ENCODE results near the gene PDE8A.
"Not testable (repeated sequence)": the region's sequence is repeated elsewhere in the genome, so short reads cannot be mapped to it uniquely, and the experiment has no call there.

PDE8A gene

DNA sequence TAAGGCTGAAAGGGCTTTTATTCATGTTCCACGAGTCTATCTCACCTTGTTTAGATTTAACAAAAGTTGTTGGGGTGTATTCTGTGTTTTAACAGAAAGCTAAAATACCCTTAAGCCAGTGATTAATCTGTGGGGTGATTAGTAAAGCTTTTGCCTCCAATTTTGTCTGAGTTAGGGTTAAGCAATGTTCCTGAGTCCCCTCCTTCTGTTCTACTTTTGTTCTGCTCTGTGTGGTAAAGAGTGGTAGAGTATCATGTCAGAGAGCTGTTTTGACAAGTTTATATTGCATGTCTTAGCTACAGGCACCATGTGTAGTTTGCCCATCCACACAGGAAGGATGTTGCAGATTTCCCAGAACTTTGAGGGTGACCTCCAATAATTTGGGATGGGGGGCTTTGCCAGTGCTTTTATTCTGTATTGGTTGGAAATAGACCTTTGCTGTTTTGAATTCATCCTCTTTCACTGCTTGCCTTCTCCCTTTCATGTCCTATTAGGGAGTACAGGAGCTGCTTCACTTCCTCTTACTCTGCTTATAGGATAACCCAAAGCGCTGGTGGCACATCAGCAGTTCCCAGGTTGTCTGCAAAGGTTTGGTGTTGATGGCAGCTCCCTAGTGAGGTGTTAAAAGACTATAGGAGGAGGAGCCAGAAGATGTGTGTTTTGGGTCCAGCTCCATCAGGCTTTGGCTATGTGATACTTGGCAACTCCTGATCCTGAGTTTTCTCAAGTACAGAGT, 7.4 kb downstream of the PDE8A start:
- no peak for DNase-seq (ENCODE audit: low spot score)

DNA sequence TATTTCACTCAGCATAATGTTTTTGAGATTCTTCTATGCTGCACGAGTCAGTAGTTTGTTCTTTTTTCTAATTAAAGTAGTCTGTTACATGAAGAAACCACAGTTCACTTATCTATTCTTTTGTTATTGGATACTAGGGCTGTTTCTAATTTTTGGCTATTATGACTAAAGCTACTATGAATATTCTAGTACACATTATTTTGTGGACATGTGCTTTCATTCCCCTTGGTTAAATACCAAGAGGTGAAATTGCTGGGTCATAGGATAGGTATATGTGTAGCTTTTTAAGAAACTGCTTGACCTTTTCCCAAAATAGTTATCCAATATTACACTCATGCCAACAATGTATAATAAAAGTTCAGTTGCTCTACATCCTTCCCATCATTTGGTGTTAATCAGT, 8.9 kb downstream of the PDE8A start:
- DNase-seq (ENCODE audit: low spot score): no peak

DNA sequence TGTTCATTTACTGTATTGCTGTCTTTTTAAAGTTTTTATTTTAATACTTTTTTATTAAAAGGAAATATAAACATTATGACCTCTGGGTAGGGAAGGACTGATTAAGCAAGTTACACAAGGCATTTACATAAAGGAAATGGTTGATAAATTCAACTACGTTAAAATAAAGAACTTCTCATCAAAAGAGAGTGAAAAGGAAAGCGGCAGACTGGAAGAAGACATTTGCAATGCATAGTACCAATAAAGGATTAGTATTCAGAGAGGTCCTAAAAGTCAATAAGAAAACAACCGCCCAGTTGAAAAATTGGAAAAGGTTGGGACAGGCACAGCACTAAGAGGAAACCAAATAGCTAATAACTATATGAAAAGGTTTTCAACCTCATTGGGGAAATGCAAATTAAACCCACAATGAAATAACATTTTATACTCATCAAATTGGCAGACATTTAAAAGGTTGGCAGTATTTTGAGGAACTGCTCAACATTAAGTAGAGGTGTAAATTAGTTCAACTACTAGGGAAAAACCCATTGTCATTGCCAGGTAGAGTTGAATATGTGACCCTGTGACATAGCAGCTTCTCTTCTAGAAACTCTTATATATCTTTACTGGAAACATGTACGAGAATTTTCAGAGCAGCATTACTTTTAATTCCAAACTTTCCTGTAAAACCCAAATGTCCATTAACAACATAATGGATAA, 9.5 kb downstream of the PDE8A start:
- DNase-seq (ENCODE audit: low spot score): no peak

DNA sequence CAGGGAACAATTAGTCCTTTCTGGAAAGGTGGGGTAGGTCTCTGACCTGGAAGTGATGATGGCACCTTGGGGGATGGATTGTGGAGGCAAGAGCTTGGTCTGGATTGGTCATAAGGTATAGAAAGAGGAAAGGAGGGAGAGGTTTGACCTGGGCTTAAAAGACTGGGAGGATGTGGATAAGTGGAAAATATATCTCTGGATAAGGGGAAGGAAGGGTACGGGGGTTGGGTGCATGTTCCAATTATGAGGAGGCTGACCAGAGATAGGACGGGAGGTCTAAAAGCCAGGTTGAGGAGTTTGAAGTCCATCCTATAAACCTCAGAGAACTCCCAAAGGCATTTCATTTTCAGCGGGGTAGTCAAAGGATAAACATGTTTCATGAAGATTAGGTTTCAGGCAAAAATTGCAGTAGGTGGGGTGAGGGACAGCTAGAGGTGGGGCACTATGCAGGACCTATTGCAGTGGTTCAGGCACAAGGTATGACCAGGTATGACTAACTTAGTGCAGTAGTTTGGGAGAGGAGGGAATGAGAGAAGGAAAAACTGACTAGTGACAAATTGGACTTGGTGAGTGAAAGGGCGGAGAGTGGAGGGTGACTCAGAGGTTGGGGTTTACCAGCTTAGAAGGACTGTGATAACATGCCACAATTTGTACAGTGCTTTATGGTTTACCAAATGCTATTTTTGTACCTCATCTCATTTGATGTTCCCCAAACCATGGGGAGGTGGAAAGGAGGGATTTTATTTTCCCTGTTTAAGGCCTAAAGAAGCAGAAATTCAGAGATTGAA, 10.7 kb downstream of the PDE8A start:
- peak; percentile 65 for DNase-seq (ENCODE audit: low spot score)

DNA sequence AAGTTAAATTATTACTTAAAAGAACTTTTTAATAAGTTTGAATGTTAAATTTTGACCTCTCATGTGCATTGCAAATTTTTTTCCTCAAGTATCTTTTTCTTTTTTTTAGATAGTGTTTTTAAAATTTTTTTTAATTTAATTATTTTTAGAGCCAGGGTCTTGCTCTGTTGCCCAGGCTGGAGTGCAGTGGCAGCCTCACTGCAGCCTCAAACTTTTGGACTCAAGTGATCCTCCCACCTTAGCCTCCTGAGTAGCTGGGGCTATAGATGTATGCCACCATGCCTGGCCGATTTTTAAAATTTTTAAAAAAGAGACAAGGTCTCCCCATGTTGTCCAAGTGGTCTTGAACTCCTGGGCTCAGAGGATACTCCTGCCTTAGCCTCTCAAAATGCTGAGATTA, 14.4 kb downstream of the PDE8A start:
- DNase-seq (ENCODE audit: low spot score): no peak

DNA sequence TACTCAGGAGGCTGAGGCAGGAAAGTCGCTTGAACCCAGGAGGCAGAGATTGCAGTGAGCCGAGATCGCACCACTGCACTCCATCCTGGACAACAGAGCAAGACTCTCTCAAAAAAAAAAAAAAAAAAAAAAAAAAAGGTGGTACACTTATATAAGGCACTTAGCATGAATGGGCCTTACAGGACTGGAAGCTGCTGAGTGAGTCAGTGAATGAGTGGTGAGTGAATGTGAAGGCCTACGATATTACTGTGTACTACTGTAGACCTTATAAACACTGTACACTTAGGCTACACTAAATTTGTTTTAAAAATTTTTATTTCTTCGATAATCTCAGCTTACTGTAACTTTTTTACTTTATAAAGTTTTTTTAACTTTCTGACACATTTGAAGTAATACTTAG, 15.1 kb downstream of the PDE8A start:
- DNase-seq (ENCODE audit: low spot score): not testable (repeated sequence)

DNA sequence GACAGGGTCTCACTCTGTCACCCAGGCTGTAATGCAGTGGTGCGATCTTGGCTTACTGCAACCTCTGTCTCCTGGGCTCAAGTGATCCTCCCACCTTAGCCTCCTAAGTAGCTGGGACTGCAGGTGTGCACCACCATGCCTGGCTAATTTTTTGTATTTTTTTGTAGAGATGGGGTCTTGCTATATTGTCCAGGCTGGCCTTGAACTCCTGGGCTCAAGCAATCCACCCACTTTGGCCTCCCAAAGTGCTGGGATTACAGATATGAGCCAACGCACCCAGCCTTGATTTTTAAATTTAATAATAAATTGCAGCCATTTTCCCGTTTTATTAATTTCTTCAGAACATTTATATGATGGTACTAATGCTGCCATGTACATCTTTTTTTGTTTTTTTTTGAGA, 15.6 kb downstream of the PDE8A start:
- DNase-seq (ENCODE audit: low spot score): not testable (repeated sequence)

DNA sequence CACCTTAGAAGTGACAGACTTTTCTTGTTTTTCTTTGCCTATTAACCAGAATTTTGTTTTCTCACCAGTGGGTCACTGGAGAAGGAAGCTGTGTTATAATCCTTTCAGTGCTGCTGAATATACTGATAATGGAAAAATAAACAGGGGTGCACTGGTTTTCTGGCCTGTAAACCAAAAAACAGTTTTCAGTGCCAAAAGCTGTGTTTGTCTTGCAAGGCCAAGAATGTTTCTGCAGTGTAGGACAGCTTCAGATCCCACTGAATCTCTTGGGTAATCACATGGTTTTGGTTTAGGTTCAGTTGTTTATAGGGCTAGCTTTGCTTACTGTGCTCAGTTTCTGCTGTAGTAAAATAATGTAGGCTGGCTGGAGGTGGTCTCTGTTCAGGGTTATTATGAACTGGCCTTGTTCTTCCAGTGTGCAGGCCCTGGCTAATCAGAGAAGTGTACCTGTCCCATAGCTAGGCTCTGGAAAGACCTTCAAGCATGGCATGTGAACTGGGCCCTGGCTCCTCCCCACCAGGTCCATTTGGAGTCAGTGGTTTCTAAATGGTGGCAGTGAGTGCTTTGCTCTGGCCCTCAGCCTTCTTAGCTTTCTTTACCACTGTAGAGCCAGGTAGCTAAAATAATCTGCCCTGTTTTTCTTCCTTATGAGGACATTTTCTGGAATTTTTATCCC, 18.7 kb downstream of the PDE8A start:
- peak; percentile 51 for DNase-seq (ENCODE audit: low spot score)

DNA sequence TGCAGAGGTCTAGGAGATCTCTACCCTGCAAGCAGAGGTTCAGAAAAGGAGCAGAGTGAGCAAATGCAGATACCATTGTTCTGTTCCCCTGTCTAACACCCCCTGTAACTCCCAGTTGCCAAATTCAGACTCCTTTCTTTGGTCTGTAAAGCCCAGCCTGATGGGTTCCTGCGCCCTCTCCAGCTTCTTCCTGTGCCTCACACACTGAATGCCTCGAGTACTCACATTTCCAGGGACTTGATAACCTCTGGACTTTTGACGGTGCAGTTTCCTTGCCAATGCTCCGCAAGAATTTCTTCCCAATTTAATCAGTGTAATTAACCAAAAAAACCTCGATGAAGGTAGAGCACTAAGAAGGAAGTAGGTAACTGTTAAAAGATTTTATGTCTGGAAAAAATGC, 19.3 kb downstream of the PDE8A start:
- no peak for DNase-seq (ENCODE audit: low spot score)

DNA sequence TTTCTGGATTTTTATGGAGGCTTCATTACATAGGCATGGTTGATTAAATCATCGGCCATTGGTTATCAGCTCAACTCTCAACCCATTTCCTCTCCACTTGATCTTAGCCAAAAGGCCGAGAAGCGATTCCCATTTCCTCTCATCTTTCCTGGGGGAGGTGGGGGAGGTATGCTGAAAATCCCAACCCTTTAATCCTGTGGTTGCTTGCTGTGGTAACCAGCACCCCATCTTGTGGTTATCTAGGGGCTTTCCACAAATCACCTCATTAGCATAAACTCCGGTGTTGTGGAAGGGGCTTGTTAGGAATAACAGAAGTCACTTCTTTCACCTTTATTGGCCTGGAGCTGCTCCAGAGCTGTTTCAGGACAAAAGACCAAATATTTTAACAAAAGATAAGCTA, 20.9 kb downstream of the PDE8A start:
- DNase-seq (ENCODE audit: low spot score): no peak

DNA sequence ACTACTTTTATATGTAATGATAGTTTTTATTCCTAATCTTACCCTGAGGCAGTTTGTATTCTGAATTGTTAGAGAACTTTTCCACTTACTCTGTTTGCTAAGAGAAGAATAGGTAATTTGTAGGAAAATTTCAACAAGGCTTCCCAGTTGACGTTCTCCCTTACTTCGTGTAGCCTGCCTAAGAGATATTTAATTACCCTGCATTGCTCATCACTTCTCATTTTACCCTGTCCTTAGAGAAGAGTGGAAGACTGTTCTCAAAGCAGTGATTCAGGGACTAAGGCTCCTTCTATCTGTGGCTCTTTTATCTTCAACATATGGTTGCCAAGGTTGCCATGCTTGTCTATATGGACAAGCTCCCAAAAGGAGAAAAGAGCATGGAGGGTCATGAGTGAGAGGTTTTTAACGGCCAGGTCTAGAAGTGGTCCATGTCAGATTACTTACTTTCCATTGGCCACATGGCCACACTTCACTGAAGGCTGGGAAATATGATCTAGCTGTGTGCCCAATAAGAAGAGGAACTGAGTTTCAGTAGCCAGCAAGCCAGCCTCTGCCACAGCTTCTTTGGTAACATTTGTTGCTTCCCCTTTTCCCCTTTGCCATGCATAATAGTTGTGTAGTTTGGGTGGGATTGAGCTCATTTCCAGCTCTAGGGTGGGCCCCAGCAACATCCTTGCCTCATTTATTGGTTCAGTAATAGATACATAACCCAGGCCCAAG, 22.1 kb downstream of the PDE8A start:
- no peak for DNase-seq (ENCODE audit: low spot score)

DNA sequence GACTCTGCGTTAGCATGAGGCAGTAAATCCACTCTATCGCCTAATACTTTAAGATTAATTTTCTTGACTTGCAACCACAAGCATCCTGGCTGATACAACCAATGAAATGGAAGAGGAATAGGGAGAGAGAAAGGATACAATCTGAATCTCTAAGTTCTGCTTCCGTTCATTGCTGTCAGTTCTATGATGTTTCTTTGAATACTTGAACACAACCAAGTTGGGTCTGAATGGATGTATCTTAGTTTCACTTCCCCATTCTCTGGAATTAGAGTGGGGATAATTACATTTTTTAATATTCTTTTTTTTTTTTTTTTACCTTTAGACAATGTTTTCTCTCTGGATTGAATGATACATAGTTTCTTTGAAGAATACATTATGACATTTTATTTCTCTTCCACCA, 22.9 kb downstream of the PDE8A start:
- no peak for DNase-seq (ENCODE audit: low spot score)

DNA sequence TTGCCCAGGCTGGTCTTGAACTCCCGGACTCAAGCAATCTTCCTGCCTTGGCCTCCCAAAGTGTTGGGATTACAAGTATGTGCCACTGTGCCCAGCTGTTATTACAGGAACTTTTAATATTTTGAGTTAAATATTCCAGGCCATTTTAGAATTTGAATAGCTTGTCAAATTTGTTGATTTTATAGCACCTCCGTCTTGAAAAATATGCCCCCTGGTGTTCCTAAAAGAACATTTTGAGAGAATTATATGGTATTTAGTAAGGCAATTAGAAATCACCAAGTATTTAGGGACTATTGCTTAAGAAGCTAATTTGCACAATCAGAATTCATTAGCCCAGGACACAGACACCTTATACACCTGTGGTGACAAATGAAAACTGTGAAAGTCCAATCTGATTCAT, 23.7 kb downstream of the PDE8A start:
- no peak for DNase-seq (ENCODE audit: low spot score)

DNA sequence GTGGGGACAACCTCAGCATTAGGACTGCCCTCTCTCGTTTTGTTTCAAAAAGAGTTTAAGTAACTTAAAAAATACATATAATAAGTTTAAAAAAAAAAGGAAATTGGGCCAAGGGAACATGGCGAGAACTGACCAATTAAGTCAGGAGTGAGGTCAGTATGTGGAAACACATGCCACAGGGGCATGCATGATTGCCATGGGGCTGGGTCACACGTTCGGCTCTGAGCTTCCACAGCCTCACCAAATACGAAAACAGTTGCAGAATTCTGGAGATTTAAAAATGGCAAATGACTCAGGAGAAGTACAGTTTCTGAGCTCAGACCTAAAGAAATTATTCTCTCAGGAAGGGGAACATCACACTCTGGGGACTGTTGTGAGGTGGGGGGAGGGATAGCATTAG, 24.1 kb downstream of the PDE8A start:
- DNase-seq (ENCODE audit: low spot score): no peak

DNA sequence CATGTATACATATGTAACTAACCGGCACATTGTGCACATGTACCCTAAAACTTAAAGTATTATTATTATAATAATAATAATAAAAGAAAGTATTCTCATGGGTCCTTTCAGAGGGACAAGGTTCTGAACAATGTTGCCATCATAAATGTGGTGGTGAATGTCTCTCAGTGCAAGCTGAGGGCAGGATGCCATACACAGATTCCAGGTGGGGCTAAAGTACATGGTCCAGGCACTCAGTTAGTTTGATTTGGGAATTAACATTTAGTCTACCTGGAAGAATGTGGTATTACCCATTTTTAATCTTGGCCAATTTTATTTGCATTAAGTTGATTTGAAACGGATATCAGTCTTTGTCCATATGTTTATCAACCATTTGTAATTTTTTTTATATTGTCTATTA, 24.5 kb downstream of the PDE8A start:
- DNase-seq (ENCODE audit: low spot score): no peak

DNA sequence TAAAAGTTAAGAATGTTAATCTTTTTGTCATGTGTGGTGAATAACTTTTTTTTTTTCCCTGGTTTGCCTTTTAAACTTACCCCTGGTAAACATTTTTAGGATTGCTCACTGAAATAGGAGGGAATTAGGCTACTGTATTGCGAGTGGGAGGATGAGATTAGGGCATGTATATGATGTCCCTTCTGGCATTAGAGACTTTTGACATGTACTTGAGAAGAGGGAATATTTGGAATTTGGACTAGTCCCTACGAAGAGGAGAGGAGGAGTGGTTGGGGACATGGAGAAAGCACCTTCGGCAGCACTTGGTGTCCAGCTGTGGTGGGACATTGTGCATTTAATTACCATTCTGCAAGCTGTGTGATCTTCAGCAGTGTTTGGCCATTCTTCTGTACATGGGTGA, 25.0 kb downstream of the PDE8A start:
- DNase-seq (ENCODE audit: low spot score): no peak

DNA sequence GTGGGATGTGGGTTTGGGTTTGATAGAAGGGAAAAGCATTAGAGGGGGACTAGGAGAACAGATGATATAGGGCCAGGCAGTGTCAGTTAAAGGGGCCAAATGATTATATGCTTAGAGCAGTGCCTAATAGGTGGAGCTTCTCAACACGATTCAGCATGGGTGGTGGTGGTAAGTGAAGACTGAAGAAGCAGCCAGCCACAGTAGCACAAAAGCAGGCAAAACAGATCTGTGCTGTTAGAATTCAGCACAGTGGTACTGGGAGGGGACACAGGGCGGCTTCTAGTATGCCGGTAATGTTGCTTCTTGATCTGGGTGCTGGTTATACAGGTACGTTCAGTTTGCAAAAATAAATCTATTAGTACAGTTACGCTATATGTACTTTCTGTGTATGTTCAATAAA, 25.5 kb downstream of the PDE8A start:
- DNase-seq (ENCODE audit: low spot score): no peak

DNA sequence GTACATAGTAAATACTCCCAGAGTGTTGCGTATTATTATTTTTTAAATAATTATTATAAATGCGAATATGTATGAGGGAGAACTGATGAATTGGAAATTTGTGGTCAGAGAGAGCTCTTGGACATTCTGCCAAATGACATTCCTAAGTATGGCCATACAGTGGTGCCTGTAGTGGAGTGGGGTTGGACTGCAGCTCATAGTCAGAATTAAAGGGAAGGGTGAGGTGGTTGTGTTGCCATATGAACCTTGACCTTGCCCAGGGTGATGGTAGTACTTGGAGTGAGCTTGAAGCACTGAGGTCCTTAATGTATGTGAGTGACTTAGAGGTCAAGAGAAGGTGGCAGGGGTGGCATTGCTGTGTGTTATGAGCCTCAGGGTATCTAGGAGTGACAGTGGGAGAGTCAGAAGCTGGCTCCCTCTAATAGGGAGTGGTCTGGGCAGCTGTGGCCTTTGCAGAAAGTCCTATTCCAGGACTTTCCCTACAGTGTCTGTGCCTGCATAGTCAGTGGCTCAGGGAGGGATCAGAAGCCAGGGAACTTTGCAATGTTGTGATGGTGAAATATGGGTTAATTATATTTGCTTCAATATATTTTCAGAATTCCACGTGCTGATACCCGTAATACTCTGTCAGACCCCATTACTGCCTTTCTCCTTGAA, 26.2 kb downstream of the PDE8A start:
- DNase-seq (ENCODE audit: low spot score): no peak

DNA sequence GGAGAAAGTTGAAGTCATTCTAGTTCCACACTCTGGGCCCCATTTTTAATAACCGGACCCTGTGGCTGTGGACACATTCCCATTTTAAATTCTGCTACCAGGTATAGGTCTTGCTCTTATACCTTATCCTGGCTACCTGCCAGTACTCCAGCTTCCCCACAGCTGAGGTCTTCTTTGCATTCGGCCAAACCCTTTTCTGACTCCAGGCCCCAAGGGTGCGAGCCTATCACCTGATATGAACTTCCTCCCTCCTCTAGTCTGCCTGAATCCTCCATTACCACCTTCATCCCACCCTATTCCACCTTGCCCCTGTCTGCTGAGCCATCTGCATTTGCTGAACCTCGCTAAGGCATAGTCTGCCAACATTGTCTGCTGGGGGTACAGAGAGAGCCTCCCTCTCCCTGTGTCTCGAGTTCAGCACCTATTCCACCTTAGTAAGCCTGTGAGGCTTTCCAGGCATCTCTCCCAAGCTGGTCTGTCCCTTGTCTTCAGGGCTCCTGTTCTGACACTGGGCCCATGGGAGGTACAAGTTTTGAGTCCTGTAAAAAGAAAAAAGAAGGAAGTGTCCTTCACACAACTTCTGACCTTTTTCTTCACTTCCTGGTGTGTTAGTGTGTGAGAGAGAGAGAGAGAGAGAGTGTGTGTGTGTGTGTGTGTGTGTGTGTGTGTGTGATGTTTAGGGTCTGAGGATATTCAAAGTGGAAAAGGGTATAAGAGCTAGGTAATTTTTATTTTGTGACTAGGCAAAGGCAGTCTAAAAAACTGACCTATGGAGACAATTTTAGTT, 27.0 kb downstream of the PDE8A start:
- no peak for DNase-seq (ENCODE audit: low spot score)

DNA sequence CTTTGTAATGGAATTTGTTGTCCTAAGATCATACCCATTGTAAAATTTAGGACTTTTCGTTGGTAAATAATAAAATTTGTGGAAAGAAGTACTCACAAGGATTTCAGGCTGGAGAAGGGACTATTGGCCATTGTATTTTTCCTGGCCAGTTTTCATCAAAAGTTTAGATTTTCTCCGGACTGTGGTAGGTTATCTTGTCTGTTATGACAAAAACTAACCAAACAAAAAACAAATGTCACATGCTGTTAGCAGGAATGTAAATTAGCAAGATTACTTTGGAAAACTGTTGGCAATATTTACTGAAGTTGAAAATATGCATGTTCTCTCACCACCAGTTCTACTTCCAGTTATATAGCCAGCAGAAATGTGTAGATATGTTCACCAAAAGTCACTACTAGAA, 27.8 kb downstream of the PDE8A start:
- no peak for DNase-seq (ENCODE audit: low spot score)

DNA sequence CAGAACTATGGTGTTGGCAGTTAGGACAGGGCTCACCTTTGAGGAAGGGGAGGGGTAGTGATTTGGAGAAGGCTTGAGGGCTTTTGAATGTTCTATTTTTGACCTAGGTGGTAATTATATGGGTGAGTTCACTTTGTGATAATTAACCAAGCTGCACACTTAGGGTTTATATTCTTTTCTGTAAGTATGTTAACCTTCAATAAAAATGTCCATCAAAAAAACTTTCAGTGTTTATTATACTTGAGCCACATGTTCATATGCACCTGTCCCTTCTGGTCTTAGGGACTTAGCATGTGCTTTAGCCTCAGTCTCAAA, 28.4 kb downstream of the PDE8A start:
- no peak for DNase-seq (ENCODE audit: low spot score)

Measured in AG08396 (cell line).